Right lobe of liver (tissue), 6 donors: ENCODE measurements around the gene SLC35C1. TPM values are rescaled to one million over a fixed set of nuclear protein-coding genes. Genes with fewer than 3 reads are reported as not detected.
"Not testable (repeated sequence)": the region's sequence is repeated elsewhere in the genome, so short reads cannot be mapped to it uniquely, and the experiment has no call there.

Source experiments
- ATAC-seq, 4 donors: fragments of 200-7000 bp; cut with Tn5 transposase; one replicate each; pipeline ENCODE4 v1.9.1; 2020; ENCODE audit warnings: mild to moderate bottlenecking in 4 of 4, moderate library complexity in 4 of 4
- DNase-seq, 3 donors: peaks; one replicate each; pipeline ENCODE4 v3.0.0-alpha.2; 2020
- H3K27ac ChIP-seq, 3 donors: fragments of 200-600 bp; one replicate each; pipeline ENCODE4 v1.8.0; 2022
- H3K27me3 ChIP-seq, 2 donors: fragments of 200-600 bp; one replicate each; pipeline ENCODE4 v1.8.0; 2022
- H3K36me3 ChIP-seq, 4 donors: fragments of 200-600 bp; sonication (generic) in 1 of 4; one replicate each; pipeline versions ENCODE4 v1.5.1 to v1.8.0; 2017 to 2022; ENCODE audit warnings: control low read depth in 1 of 4
- H3K4me1 ChIP-seq, 4 donors: fragments of 200-600 bp; sonication (generic) in 1 of 4; one replicate each; pipeline versions ENCODE4 v1.5.1 to v1.8.0; 2017 to 2022; ENCODE audit warnings: control low read depth in 1 of 4
- H3K4me3 ChIP-seq, 3 donors: fragments of 200-600 bp; one replicate each; pipeline ENCODE4 v1.8.0; 2022
- H3K9me3 ChIP-seq, 4 donors: fragments of 200-600 bp; sonication (generic) in 1 of 4; one replicate each; pipeline versions ENCODE4 v1.5.1 to v1.8.0; 2017 to 2022; ENCODE audit warnings: control low read depth in 1 of 4
- CTCF ChIP-seq, 4 donors: fragments of 200-600 bp in 3 of 4; fragments of 450-650 bp in 1 of 4; IDR thresholded peaks; one replicate each; pipeline versions ENCODE4 v1.5.1 to v1.8.0; 2016 to 2022; ENCODE audit warnings: antibody characterized with exemption in 4 of 4, mild to moderate bottlenecking in 2 of 4
- POLR2A ChIP-seq: fragments of 450-650 bp; IDR thresholded peaks from one replicate; pipeline ENCODE4 v1.6.1; 2017; ENCODE audit warnings: antibody characterized with exemption, mild to moderate bottlenecking
- WGBS: methylation state at CpG from one replicate; pipeline ENCODE4 v1.1.6; 2018; ENCODE audit warnings: low coverage, low lambda C conversion rate; ENCODE audit not compliant: insufficient coverage; ENCODE audit errors: missing lambda C conversion rate; 5-methylcytosine and 5-hydroxymethylcytosine counted together
- intact Hi-C, 2 donors: fragments of 100-400 bp; cut with DNase I; formaldehyde crosslinking; loops; one replicate each; pipeline versions ENCODE4 v1.11.2 to v1.14.1; 2022
- total RNA-seq, 6 experiments: library from RNA; depleted of rRNA in 2 of 6; stranded (reverse); fragments of >200 nt in 2 of 6; fragmentation: NEBNext Ultra II Directional in 3 of 6; extraction: Animal tissue kit (Norgen Biotek cat#: 25700) in 3 of 6; gene quantifications; one replicate each; pipeline versions ENCODE4 v1.1.0 to v1.2.4, GENCODE V29; 2016 to 2023
- donor health status: DM: no; HTN: yes; CAD: no.
- donor health status: DM: no; HTN: no; CAD: no.
- donor health status: DM: no; HTN: no; CAD: no.
- donor health status: DM: no; HTN: yes; CAD: no.
- donor health status: DM: no; HTN: yes; CAD: no.

SLC35C1 gene
- total RNA-seq, 6 experiments from 2014 or later: 11.6 to 134 (median 83.9) TPM

GRCh38 chr11:45818961-45819605, 14.1 kb downstream of the SLC35C1 start:
- TF ChIP-seq POLR2A (no peak), CTCF (IDR thresholded peaks at IDR 0.05) (no peak)
- no peaks in the 10 kb centered on the region for H3K36me3 ChIP-seq
- ATAC-seq (no peak), DNase-seq (no peak)
- H3K27me3 ChIP-seq: no peaks in the 10 kb centered on the region
- WGBS: 82% methylated on average over 4 of the region's 6 CpGs
- no peak overlapping the region for H3K4me3 ChIP-seq
- intact Hi-C loops: no loop called here
- no peaks in the 10 kb centered on the region for H3K4me1 ChIP-seq
- H3K9me3 ChIP-seq: no peaks in the 10 kb centered on the region
- H3K27ac ChIP-seq: no peak overlapping the region

DNA sequence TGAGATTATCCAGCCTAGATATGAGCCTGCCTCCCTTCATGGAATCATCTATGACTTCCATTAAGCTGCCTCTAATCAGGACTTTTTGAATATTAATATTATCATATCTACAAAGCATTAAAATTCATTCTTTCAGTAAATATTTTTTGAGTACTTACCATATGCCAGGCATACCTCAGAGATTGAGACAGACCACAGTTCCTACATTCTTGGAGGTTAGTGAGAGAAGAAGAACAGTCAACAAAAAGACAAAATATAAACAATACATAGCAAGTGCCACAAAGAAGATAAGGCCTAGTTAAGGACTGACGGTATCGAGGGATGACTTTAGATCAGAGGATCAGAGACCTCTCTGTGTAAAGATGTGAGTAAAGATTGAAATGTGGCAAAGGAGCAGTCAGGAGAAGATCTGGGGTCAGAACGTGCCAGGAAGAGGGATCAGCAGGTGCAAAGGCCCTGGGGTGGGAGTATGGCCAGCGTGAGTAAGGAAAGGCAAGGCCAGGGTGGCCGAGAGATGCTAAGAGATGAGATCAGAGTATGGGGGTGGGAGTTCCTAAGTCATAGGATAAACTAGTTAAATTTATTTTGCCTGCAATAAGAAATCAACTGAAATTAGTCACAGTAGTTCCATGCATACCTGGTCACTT, 15.4 kb downstream of the SLC35C1 start:
- no peak for DNase-seq
- no peak for TF ChIP-seq POLR2A
- no peak for TF ChIP-seq CTCF (IDR thresholded peaks at IDR 0.05)
- intact Hi-C loops: no loop called here
- 92% methylated on average over 5 of the region's 5 CpGs for WGBS
- Histone ChIP-seq H3K36me3 (no peaks in the 10 kb centered on the region), H3K4me3 (no peak overlapping the region), H3K27ac (no peak overlapping the region), H3K4me1 (no peaks in the 10 kb centered on the region), H3K27me3 (no peaks in the 10 kb centered on the region), H3K9me3 (no peaks in the 10 kb centered on the region)
- no peak for ATAC-seq

DNA sequence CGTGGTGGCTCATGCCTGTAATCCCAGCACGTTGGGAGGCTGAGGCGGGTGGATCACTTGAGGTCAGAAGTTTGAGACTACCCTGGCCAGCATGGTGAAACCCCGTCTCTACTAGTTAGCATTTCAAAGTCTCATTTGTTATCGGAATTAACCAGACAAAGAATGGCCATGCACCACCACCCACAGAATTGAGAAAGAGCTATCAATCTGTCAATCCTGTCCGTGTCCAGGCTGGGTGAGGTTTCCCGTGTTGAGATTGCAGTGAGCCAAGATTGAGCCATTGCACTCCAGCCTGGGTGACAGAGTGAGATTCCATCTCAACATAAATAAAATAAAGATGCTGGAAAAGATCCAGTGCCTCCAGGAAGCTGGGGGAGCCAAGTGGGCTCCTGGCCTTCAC, 21.5 kb downstream of the SLC35C1 start:
- H3K4me1 ChIP-seq, ATAC-seq, intact Hi-C loops, H3K27me3 ChIP-seq, H3K27ac ChIP-seq, H3K36me3 ChIP-seq, DNase-seq, H3K4me3 ChIP-seq, H3K9me3 ChIP-seq: not testable (repeated sequence)
- 51% methylated on average over 7 of the region's 7 CpGs for WGBS

- H3K4me1 ChIP-seq: no peaks in the 10 kb centered on the region
- ATAC-seq (no peak), DNase-seq (no peak)
- no peak overlapping the region for H3K27ac ChIP-seq
- TF ChIP-seq CTCF (IDR thresholded peaks at IDR 0.05) (no peak), POLR2A (no peak)
- no peaks in the 10 kb centered on the region for H3K27me3 ChIP-seq
- intact Hi-C loops: no loop called here
- 84% methylated on average over 3 of the region's 4 CpGs for WGBS
- no peaks in the 10 kb centered on the region for H3K36me3 ChIP-seq
- H3K9me3 ChIP-seq: no peaks in the 10 kb centered on the region
- H3K4me3 ChIP-seq: no peak overlapping the region
These were observed 22.2 kb downstream of the SLC35C1 start for GRCh38 chr11:45827123-45827522.

GRCh38 chr11:45828996-45829395, 24.0 kb downstream of the SLC35C1 start:
- Histone ChIP-seq H3K27ac (no peak overlapping the region), H3K27me3 (no peaks in the 10 kb centered on the region), H3K9me3 (no peaks in the 10 kb centered on the region), H3K4me3 (no peak overlapping the region), H3K4me1 (peaks cover 0 to 2% (median 0%) of the 10 kb centered on the region in 4 donors), H3K36me3 (no peaks in the 10 kb centered on the region)
- ATAC-seq (no peak), DNase-seq (no peak)
- intact Hi-C loops: no loop called here
- 45% methylated on average over 4 of the region's 4 CpGs for WGBS
- TF ChIP-seq CTCF (IDR thresholded peaks at IDR 0.05): no peak
- TF ChIP-seq POLR2A: no peak
